Measurements from ENCODE around the gene STK11.

DNA sequence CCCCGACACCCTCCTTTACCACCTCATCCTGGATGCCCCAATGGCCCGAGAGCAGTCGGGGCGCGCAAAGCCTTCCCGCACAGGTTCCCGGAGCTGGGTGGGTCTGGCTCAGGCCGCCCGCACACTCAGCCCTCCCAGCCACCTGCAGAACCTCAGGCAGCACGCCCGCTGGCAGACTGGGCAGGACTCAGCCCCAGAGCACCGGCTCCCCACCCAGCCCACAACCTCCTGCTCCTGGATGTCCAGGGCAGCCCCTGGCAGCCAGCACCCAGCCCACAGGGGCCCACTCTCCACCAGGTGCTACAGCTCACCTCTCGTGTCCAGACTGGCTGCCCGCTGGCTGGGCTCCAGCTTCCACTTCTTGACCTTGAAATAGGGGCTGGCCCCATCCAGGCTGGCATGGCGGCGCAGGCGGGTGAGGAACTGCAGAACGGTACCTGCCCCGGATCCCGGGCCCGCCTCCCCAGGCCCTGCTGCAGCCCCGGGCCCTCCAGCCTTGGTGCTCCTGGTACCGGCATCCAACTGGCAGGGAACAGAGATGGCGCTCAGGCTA lies 27.6 kb downstream of the STK11 start:
- TF ChIP-seq, protein P1, sequence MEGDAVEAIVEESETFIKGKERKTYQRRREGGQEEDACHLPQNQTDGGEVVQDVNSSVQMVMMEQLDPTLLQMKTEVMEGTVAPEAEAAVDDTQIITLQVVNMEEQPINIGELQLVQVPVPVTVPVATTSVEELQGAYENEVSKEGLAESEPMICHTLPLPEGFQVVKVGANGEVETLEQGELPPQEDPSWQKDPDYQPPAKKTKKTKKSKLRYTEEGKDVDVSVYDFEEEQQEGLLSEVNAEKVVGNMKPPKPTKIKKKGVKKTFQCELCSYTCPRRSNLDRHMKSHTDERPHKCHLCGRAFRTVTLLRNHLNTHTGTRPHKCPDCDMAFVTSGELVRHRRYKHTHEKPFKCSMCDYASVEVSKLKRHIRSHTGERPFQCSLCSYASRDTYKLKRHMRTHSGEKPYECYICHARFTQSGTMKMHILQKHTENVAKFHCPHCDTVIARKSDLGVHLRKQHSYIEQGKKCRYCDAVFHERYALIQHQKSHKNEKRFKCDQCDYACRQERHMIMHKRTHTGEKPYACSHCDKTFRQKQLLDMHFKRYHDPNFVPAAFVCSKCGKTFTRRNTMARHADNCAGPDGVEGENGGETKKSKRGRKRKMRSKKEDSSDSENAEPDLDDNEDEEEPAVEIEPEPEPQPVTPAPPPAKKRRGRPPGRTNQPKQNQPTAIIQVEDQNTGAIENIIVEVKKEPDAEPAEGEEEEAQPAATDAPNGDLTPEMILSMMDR (IDR thresholded peaks at IDR 0.05; ENCODE audit: low read depth, low read length), result no peak
- no peak for TF ChIP-seq EZH2phosphoT487 (IDR thresholded peaks at IDR 0.05; ENCODE audit: low read depth)
